Left lobe of liver (tissue), 2 donors: ENCODE measurements around the gene NIPSNAP3A. TPM values are rescaled to one million over a fixed set of nuclear protein-coding genes. Genes with fewer than 3 reads are reported as not detected.

Source experiments
- ATAC-seq: fragments of 200-7000 bp; cut with Tn5 transposase; one replicate; pipeline ENCODE4 v1.9.1; 2020; ENCODE audit warnings: mild to moderate bottlenecking, moderate library complexity
- DNase-seq: peaks from one replicate; pipeline ENCODE4 v3.0.0-alpha.2; 2020; ENCODE audit warnings: low spot score
- total RNA-seq: library from RNA; stranded (reverse); gene quantifications from one replicate; pipeline ENCODE4 v1.2.1, GENCODE V29; 2021
- donor health status: DM: no; HTN: no; CAD: no; lungs with moderate emphysema.
- donor health status: DM: no; HTN: yes; CAD: no.

The NIPSNAP3A gene
- total RNA-seq, 1 donor from 2014 or later: 18.4 TPM

DNA sequence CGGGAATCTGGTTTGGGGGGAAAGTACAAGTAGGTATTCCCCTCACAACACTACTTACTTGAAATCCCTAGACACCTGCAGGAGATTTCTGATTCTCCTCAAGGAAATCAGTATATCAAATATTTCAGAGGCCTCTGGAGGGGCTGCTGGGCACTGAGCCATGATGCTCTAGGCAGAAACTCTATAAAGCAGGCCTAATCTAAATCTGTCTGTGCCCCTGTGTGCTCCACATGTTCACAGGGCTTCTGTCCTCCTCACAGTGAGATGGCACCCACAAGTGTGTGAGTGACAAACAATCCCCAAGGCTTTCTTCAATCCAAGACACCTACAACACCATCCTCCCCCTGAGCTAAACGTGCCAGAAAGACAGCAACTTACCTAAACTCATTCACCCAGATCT, 55.4 kb downstream of the NIPSNAP3A start:
- DNase-seq (no peak), ATAC-seq (no peak)

- ATAC-seq: no peak
- no peak for DNase-seq
These were observed 58.0 kb downstream of the NIPSNAP3A start for GRCh38 chr9:104805441-104805840.

GRCh38 chr9:104808035-104808614, 60.6 kb downstream of the NIPSNAP3A start:
- ATAC-seq: no peak
- no peak for DNase-seq

Other genes with a start within 250 kb of the NIPSNAP3A start
- gene OR13F1, start 243.4 kb upstream of the NIPSNAP3A start, total RNA-seq: not detected
- gene OR13C4, start 220.5 kb upstream of the NIPSNAP3A start, total RNA-seq: not detected
- 0.28 TPM for gene OR13C3, start 210.8 kb upstream of the NIPSNAP3A start, total RNA-seq
- not detected for gene OR13C8, start 178.5 kb upstream of the NIPSNAP3A start, total RNA-seq
- gene OR13C5, start 148.3 kb upstream of the NIPSNAP3A start, total RNA-seq: not detected
- 0.28 TPM for gene OR13C2, start 142.1 kb upstream of the NIPSNAP3A start, total RNA-seq
- 0.23 TPM for gene OR13C9, start 129.5 kb upstream of the NIPSNAP3A start, total RNA-seq
- gene OR13D1, start 53.2 kb upstream of the NIPSNAP3A start, total RNA-seq: not detected
- gene NIPSNAP3B, start 16.4 kb downstream of the NIPSNAP3A start, total RNA-seq: 0.28 TPM
- 48.3 TPM for gene ABCA1, start 180.5 kb downstream of the NIPSNAP3A start, total RNA-seq